ENCODE data around the gene PELO. TPM values are rescaled to one million over a fixed set of nuclear protein-coding genes. Genes with fewer than 3 reads are reported as not detected.

The PELO gene
- total RNA-seq, 1 experiment from 2014 or later, result 12.4 TPM

GRCh38 chr5:52831786-52832511, 44.2 kb downstream of the PELO start:
- ChIA-PET CTCF (no interaction called here), POLR2A (no interaction called here)
- intact Hi-C loops (cut with micrococcal nuclease; ENCODE audit: unreplicated experiment), result no loop called here
- Histone ChIP-seq H3K36me3 (ENCODE audit: control insufficient read depth, insufficient read depth, low read length) (no peaks in the 10 kb centered on the region), H3K4me3 (ENCODE audit: low read depth in 2 of 2, low read length in 2 of 2) (no peak overlapping the region), H3K4me1 (ENCODE audit: control insufficient read depth, insufficient read depth, low read length) (no peaks in the 10 kb centered on the region), H3K27ac (ENCODE audit: low read length) (no peak overlapping the region), H3K9me3 (ENCODE audit: control insufficient read depth, insufficient read depth, low read depth, low read length) (no peaks in the 10 kb centered on the region), H3K27me3 (ENCODE audit: control insufficient read depth, insufficient read depth, low read length) (no peaks in the 10 kb centered on the region; the same call in 1 of the 2 replicates)
- no TSS peak for BruUV-seq (replicated peaks)
- DNase-seq (ENCODE audit: low read depth, low spot score) (no peak), ATAC-seq (no peak)
- TF ChIP-seq CTCF (IDR thresholded peaks at IDR 0.05), result no peak
- TF ChIP-seq POLR2AphosphoS5 (IDR thresholded peaks at IDR 0.05; ENCODE audit: low read depth, low read length), result no peak
- TF ChIP-seq REST (IDR thresholded peaks at IDR 0.05; ENCODE audit: insufficient read depth in 1 of 2, low read depth in 2 of 2, low read length in 1 of 2), result no peak
- TF ChIP-seq TCF7L2 (IDR thresholded peaks at IDR 0.05; ENCODE audit: low read depth, low read length), result no peak
- TF ChIP-seq SIN3A (IDR thresholded peaks at IDR 0.05; ENCODE audit: borderline replicate concordance, insufficient read depth, low read depth, low read length), result no peak
- in situ Hi-C loops (cut with HindIII; ENCODE audit: low pct_unique_long_range_greater_than_20kb, low sequenced_read_pairs), result no loop called here

GRCh38 chr5:52834320-52834719, 46.6 kb downstream of the PELO start:
- intact Hi-C loops (cut with micrococcal nuclease; ENCODE audit: unreplicated experiment) (no loop called here), in situ Hi-C loops (cut with HindIII; ENCODE audit: low pct_unique_long_range_greater_than_20kb, low sequenced_read_pairs) (no loop called here)
- Histone ChIP-seq H3K27ac (ENCODE audit: low read length) (no peak overlapping the region), H3K4me3 (ENCODE audit: low read depth in 2 of 2, low read length in 2 of 2) (no peak overlapping the region), H3K4me1 (ENCODE audit: control insufficient read depth, insufficient read depth, low read length) (no peaks in the 10 kb centered on the region), H3K27me3 (ENCODE audit: control insufficient read depth, insufficient read depth, low read length) (no peaks in the 10 kb centered on the region; the same call in 1 of the 2 replicates), H3K9me3 (ENCODE audit: control insufficient read depth, insufficient read depth, low read depth, low read length) (no peaks in the 10 kb centered on the region), H3K36me3 (ENCODE audit: control insufficient read depth, insufficient read depth, low read length) (no peaks in the 10 kb centered on the region)
- TF ChIP-seq TCF7L2 (IDR thresholded peaks at IDR 0.05; ENCODE audit: low read depth, low read length), result no peak
- TF ChIP-seq POLR2AphosphoS5 (IDR thresholded peaks at IDR 0.05; ENCODE audit: low read depth, low read length), result no peak
- TF ChIP-seq SIN3A (IDR thresholded peaks at IDR 0.05; ENCODE audit: borderline replicate concordance, insufficient read depth, low read depth, low read length), result no peak
- no peak for TF ChIP-seq CTCF (IDR thresholded peaks at IDR 0.05)
- TF ChIP-seq REST (IDR thresholded peaks at IDR 0.05; ENCODE audit: insufficient read depth in 1 of 2, low read depth in 2 of 2, low read length in 1 of 2), result no peak
- ATAC-seq, result no peak
- CTCF ChIA-PET, result no interaction called here
- DNase-seq (ENCODE audit: low read depth, low spot score), result no peak
- POLR2A ChIA-PET, result no interaction called here
- BruUV-seq (replicated peaks), result no TSS peak
